AG04450 (cell line): ENCODE results near the gene OR2W3. TPM values are rescaled to one million over a fixed set of nuclear protein-coding genes. Genes with fewer than 3 reads are reported as not detected.

Experiments used
- CTCF ChIA-PET: fragments of 300-600, 350-600 bp; formaldehyde crosslinking; extraction: SDS; loops from one replicate; lab custom pipeline; 2022; ENCODE audit warnings: antibody characterized with exemption, inconsistent platforms; lab: Charles Lee
- POLR2A ChIA-PET: fragments of 350-600 bp; formaldehyde crosslinking; extraction: SDS; loops from one replicate; lab custom pipeline; 2021; ENCODE audit warnings: antibody characterized with exemption, inconsistent platforms; lab: Yijun Ruan, JAX
- DNase-seq: peaks from one replicate; pipeline ENCODE4 v3.0.0-alpha.2; 2011; ENCODE audit warnings: low read depth, low spot score
- H3K27ac ChIP-seq: one replicate; pipeline ENCODE4 v1.5.1; 2012; ENCODE audit warnings: low read depth, low read length, control low read depth
- H3K27me3 ChIP-seq: one replicate; pipeline ENCODE4 v1.6.0; 2012; ENCODE audit warnings: low read length; ENCODE audit not compliant: control insufficient read depth, insufficient read depth
- H3K4me3 ChIP-seq: 2 replicates; pipeline ENCODE4 v1.5.1; 2011; ENCODE audit warnings: mild to moderate bottlenecking, low read depth, low read length, control low read depth
- H3K9me3 ChIP-seq: 2 replicates; pipeline ENCODE4 v1.5.1; 2012; ENCODE audit warnings: low read length; ENCODE audit not compliant: control insufficient read depth, insufficient read depth
- CTCF ChIP-seq: IDR thresholded peaks from 2 replicates; pipeline ENCODE4 v1.5.1; 2011; ENCODE audit warnings: low read depth, low read length, control low read depth, inconsistent platforms
- polyA minus RNA-seq: library from RNA; depleted of rRNA, polyadenylated mRNA; stranded (reverse); fragments of >200 nt; gene quantifications from 2 replicates; pipeline ENCODE4 v1.2.3, GENCODE V29; 2011; rRNA and poly(A)+ RNA removed
- polyA plus RNA-seq: library from polyadenylated mRNA; depleted of rRNA; stranded (reverse); fragments of >200 nt; gene quantifications from 2 replicates; pipeline ENCODE4 v1.2.3, GENCODE V29; 2011; rRNA removed

The OR2W3 gene
- polyA plus RNA-seq: 0.10 TPM in 1 of 2 replicates, not detected in the other
- 0.55 TPM in 1 of 2 replicates, not detected in the other for polyA minus RNA-seq

GRCh38 chr1:247895163-247895637 is at the start of gene OR2W3:
Gene OR2W3, plus strand, starts transcription at chr1:247895587. Its CDS starts 0 bp downstream, at chr1:247895587.
- H3K27ac ChIP-seq: no peak within 1 kb of the TSS
- POLR2A ChIA-PET: no interaction called here
- H3K4me3 ChIP-seq: no peak within 1 kb of the TSS
- DNase-seq: no peak
- no peaks in the 10 kb centered on the region for H3K27me3 ChIP-seq
- H3K9me3 ChIP-seq: peaks cover 24% of the 10 kb centered on the region
- no peak for TF ChIP-seq CTCF
- CTCF ChIA-PET: no interaction called here

- CTCF ChIA-PET: no interaction called here
- Histone ChIP-seq H3K9me3 (peaks cover 45% of the 10 kb centered on the region), H3K27ac (no peak overlapping the region), H3K4me3 (no peak overlapping the region), H3K27me3 (no peaks in the 10 kb centered on the region)
- TF ChIP-seq CTCF: no peak
- POLR2A ChIA-PET: no interaction called here
- DNase-seq: no peak
These were observed 49.7 kb upstream of the OR2W3 start for GRCh38 chr1:247845693-247846017.

- H3K4me3 ChIP-seq: no peak overlapping the region
- no peak overlapping the region for H3K27ac ChIP-seq
- no peaks in the 10 kb centered on the region for H3K27me3 ChIP-seq
- DNase-seq: no peak
- ChIA-PET CTCF (no interaction called here), POLR2A (no interaction called here)
- H3K9me3 ChIP-seq: peaks cover 39% of the 10 kb centered on the region
- no peak for TF ChIP-seq CTCF
These were observed 47.0 kb upstream of the OR2W3 start for GRCh38 chr1:247848346-247848745.

GRCh38 chr1:247849616-247850015 is 45.8 kb upstream of the OR2W3 start:
- peaks cover 35% of the 10 kb centered on the region for H3K9me3 ChIP-seq
- no peak overlapping the region for H3K27ac ChIP-seq
- ChIA-PET CTCF (no interaction called here), POLR2A (no interaction called here)
- H3K4me3 ChIP-seq: no peak overlapping the region
- TF ChIP-seq CTCF: no peak
- no peak for DNase-seq
- no peaks in the 10 kb centered on the region for H3K27me3 ChIP-seq

GRCh38 chr1:247854899-247855545 is 40.4 kb upstream of the OR2W3 start:
- no peak for DNase-seq
- Histone ChIP-seq H3K9me3 (peaks cover 46% of the 10 kb centered on the region), H3K4me3 (no peak overlapping the region), H3K27ac (no peak overlapping the region), H3K27me3 (no peaks in the 10 kb centered on the region)
- ChIA-PET POLR2A (no interaction called here), CTCF (no interaction called here)
- no peak for TF ChIP-seq CTCF
